OCI-LY7 (cell line): ENCODE data around the gene SF3A1.

Experiments used
- EZH2phosphoT487 ChIP-seq: fragments of 200-600 bp; sonication (generic); IDR thresholded peaks from 2 replicates; pipeline ENCODE4 v1.6.1; 2018; ENCODE audit warnings: low read depth, borderline replicate concordance, mild to moderate bottlenecking, mixed run types, antibody characterized with exemption, low read length, moderate library complexity, mixed read lengths
- TF ChIP-seq, protein P1 (sequence below): fragments of 200-600 bp; sonication (generic); conservative IDR thresholded peaks from 2 replicates; pipeline ENCODE4 v1.5.1; 2014; ENCODE audit warnings: mild to moderate bottlenecking, antibody characterized with exemption, low read length, moderate library complexity, mixed read lengths

- TF ChIP-seq, protein P1, sequence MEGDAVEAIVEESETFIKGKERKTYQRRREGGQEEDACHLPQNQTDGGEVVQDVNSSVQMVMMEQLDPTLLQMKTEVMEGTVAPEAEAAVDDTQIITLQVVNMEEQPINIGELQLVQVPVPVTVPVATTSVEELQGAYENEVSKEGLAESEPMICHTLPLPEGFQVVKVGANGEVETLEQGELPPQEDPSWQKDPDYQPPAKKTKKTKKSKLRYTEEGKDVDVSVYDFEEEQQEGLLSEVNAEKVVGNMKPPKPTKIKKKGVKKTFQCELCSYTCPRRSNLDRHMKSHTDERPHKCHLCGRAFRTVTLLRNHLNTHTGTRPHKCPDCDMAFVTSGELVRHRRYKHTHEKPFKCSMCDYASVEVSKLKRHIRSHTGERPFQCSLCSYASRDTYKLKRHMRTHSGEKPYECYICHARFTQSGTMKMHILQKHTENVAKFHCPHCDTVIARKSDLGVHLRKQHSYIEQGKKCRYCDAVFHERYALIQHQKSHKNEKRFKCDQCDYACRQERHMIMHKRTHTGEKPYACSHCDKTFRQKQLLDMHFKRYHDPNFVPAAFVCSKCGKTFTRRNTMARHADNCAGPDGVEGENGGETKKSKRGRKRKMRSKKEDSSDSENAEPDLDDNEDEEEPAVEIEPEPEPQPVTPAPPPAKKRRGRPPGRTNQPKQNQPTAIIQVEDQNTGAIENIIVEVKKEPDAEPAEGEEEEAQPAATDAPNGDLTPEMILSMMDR = no peak
- TF ChIP-seq EZH2phosphoT487 = no peak
Measured at GRCh38 chr22:30334646-30335045, 22.0 kb downstream of the SF3A1 start.
